Measurements from ENCODE around the gene S100A8. TPM values are rescaled to one million over a fixed set of nuclear protein-coding genes. Genes with fewer than 3 reads are reported as not detected.

The S100A8 gene
- total RNA-seq, 1 experiment from 2014 or later, result 1.4 TPM

- intact Hi-C loops (cut with micrococcal nuclease), result no loop called here
- no peak for TF ChIP-seq RAD21 (IDR thresholded peaks at IDR 0.05; ENCODE audit: low read depth)
- no peak for TF ChIP-seq CTCF (IDR thresholded peaks at IDR 0.05 in 2 of 3, conservative IDR thresholded peaks at IDR 0.05 in 1 of 3; ENCODE audit: borderline replicate concordance in 1 of 3, insufficient read depth in 1 of 3, low read depth in 2 of 3, low read length in 2 of 3)
- TF ChIP-seq MAX (IDR thresholded peaks at IDR 0.05), result no peak
- no peak for TF ChIP-seq YY1 (IDR thresholded peaks at IDR 0.05; ENCODE audit: extremely low read depth, insufficient replicate concordance, low read depth, low read length)
- no peak for TF ChIP-seq ELF1 (IDR thresholded peaks at IDR 0.05; ENCODE audit: borderline replicate concordance, low read depth)
- TF ChIP-seq ZBTB33 (IDR thresholded peaks at IDR 0.05; ENCODE audit: extremely low read depth, insufficient replicate concordance, low read length), result no peak
- no peak for TF ChIP-seq POLR2AphosphoS5 (IDR thresholded peaks at IDR 0.05; ENCODE audit: low read depth, low read length)
- no peak for TF ChIP-seq FOSL1 (IDR thresholded peaks at IDR 0.05; ENCODE audit: low read depth)
- no peak for TF ChIP-seq CEBPB (IDR thresholded peaks at IDR 0.05; ENCODE audit: low read depth)
- TF ChIP-seq TCF7L2 (IDR thresholded peaks at IDR 0.05; ENCODE audit: borderline replicate concordance, extremely low read depth, insufficient read depth, insufficient read length), result no peak
- no peak for TF ChIP-seq SP1 (IDR thresholded peaks at IDR 0.05; ENCODE audit: low read depth)
- TF ChIP-seq EZH2phosphoT487 (IDR thresholded peaks at IDR 0.05; ENCODE audit: borderline replicate concordance), result no peak
- no peak for TF ChIP-seq POLR2A (IDR thresholded peaks at IDR 0.05; ENCODE audit: borderline replicate concordance, extremely low read depth, insufficient read depth, insufficient read length)
- TF ChIP-seq ZNF274 (IDR thresholded peaks at IDR 0.05; ENCODE audit: low read depth, low read length), result no peak
- TF ChIP-seq CBX3 (IDR thresholded peaks at IDR 0.05; ENCODE audit: low read depth), result no peak
- ChIA-PET POLR2A (no interaction called here), RAD21 (ENCODE audit: low non-redundant PET in 1 of 2, low total read pairs in 2 of 2, uncharacterized antibody in 2 of 2, unreplicated experiment in 2 of 2) (no interaction called here), CTCF (no interaction called here)
- Histone ChIP-seq H3K4me1 (ENCODE audit: control insufficient read depth in 1 of 2, insufficient read depth in 2 of 2, low read length in 2 of 2) (no peaks in the 10 kb centered on the region), H3K4me2 (ENCODE audit: low read length) (no peak overlapping the region), H3K27ac (ENCODE audit: low read depth, low read length) (no peak overlapping the region), H3K9ac (ENCODE audit: low read length) (no peak overlapping the region), H2AFZ (ENCODE audit: low read depth, low read length, poor library complexity, severe bottlenecking) (no peak overlapping the region), H3K79me2 (ENCODE audit: insufficient read depth, low read length) (no peaks in the 10 kb centered on the region), H3K9me2 (ENCODE audit: insufficient read depth) (no peaks in the 10 kb centered on the region), H3K36me3 (ENCODE audit: control insufficient read depth in 1 of 2, insufficient read depth in 2 of 2, low read length in 2 of 2) (no peaks in the 10 kb centered on the region), H3K4me3 (replicated peaks in 1 of 2; ENCODE audit: low read depth in 1 of 2, low read length in 2 of 2) (no peak overlapping the region), H3K27me3 (ENCODE audit: insufficient read depth, low read length) (peaks cover 72% of the 10 kb centered on the region), H3K9me3 (ENCODE audit: control insufficient read depth in 1 of 2, insufficient read depth in 1 of 2, low read depth in 1 of 2, low read length in 2 of 2) (no peaks in the 10 kb centered on the region), H4K20me1 (ENCODE audit: insufficient read depth) (no peaks in the 10 kb centered on the region)
- ATAC-seq, result no peak
- no TSS peak for BruUV-seq (replicated peaks)
- DNase-seq (ENCODE audit: low read depth, low spot score), result no peak
Observed at GRCh38 chr1:153395776-153396175, 4.9 kb upstream of the S100A8 start.

Measured in HCT116 (cell line).